ENCODE data around the gene ZFYVE9. TPM values are rescaled to one million over a fixed set of nuclear protein-coding genes. Genes with fewer than 3 reads are reported as not detected.

The ZFYVE9 gene
- total RNA-seq, 1 experiment from 2014 or later = 28.4 TPM

GRCh38 chr1:52122384-52122783 is 19.5 kb upstream of the ZFYVE9 start:
- H3K4me1 Mint-ChIP-seq = peaks cover 12 to 24% of the 10 kb centered on the region in 2 experiments
- no peak for TF ChIP-seq CTCF (conservative IDR thresholded peaks at IDR 0.05)
- no peak overlapping the region for H2BK15ac ChIP-seq (ENCODE audit: low read depth, low read length)
- H4K5ac ChIP-seq (ENCODE audit: insufficient read length, low read depth, low read length) = no peak overlapping the region
- H2BK5ac ChIP-seq (ENCODE audit: insufficient read length, low read length) = no peak overlapping the region
- H3K18ac ChIP-seq (ENCODE audit: insufficient read length, low read depth, low read length) = no peak overlapping the region
- no peak overlapping the region for H3K27ac ChIP-seq (ENCODE audit: insufficient read length, low read depth, low read length)
- H3K9me3 Mint-ChIP-seq = no peaks in the 10 kb centered on the region
- no peaks in the 10 kb centered on the region for H4K20me1 ChIP-seq (ENCODE audit: control insufficient read depth, insufficient read depth, insufficient read length)
- WGBS (ENCODE audit: extremely low coverage, insufficient read length, low lambda C conversion rate) = no CpG with 5 or more reads among the region's 2 CpGs
- no peak overlapping the region for H4K91ac ChIP-seq (ENCODE audit: insufficient read length, low read depth, low read length)
- H3K9me3 ChIP-seq (ENCODE audit: control insufficient read depth, low read depth, low read length) = no peaks in the 10 kb centered on the region
- no peak overlapping the region for H3T11ph ChIP-seq (ENCODE audit: low read length)
- H3K4me1 ChIP-seq (ENCODE audit: insufficient read depth, low read length) = no peaks in the 10 kb centered on the region; the same call in 1 of the 2 replicates
- H2AK5ac ChIP-seq (ENCODE audit: insufficient read length, low read length) = no peak overlapping the region
- no peaks in the 10 kb centered on the region for H3K79me2 ChIP-seq (ENCODE audit: insufficient read depth, low read length)
- no peak overlapping the region for H3K27ac Mint-ChIP-seq
- no peak overlapping the region for H3K23ac ChIP-seq (ENCODE audit: insufficient read length, low read depth, low read length)
- H3K27me3 ChIP-seq (ENCODE audit: insufficient read depth, low read length) = no peaks in the 10 kb centered on the region
- no peak overlapping the region for H3K4ac ChIP-seq (ENCODE audit: low read depth, low read length)
- no peak overlapping the region for H3K4me2 ChIP-seq (ENCODE audit: insufficient read depth, insufficient read length, low read length)
- DNase-seq = no peak
- H3K36me3 Mint-ChIP-seq (ENCODE audit: insufficient read depth in 1 of 3, low read depth in 3 of 3) = no peaks in the 10 kb centered on the region
- no peaks in the 10 kb centered on the region for H3K79me1 ChIP-seq (ENCODE audit: insufficient read depth, low read depth, low read length, poor library complexity, severe bottlenecking)
- H3K14ac ChIP-seq (ENCODE audit: insufficient read depth, low read length) = no peak overlapping the region
- H3K9ac ChIP-seq (ENCODE audit: extremely low read depth, insufficient read length, low read length) = no peak overlapping the region
- H2BK12ac ChIP-seq (ENCODE audit: insufficient read length, low read depth, low read length) = no peak overlapping the region
- H3K4me3 Mint-ChIP-seq = no peak overlapping the region
- H3K56ac ChIP-seq (ENCODE audit: insufficient read length, low read depth, low read length) = no peak overlapping the region
- no peak overlapping the region for H2BK20ac ChIP-seq (ENCODE audit: low read depth, low read length, poor library complexity, severe bottlenecking)
- H4K8ac ChIP-seq (replicated peaks; ENCODE audit: insufficient read length, low read depth, low read length) = no peak overlapping the region
- H2AFZ ChIP-seq (ENCODE audit: low read length) = no peak overlapping the region
- H3K23me2 ChIP-seq (ENCODE audit: insufficient read length, low read depth, low read length, poor library complexity, severe bottlenecking) = no peaks in the 10 kb centered on the region
- H3K27me3 Mint-ChIP-seq (ENCODE audit: low read depth) = peaks cover 3% of the 10 kb centered on the region
- H2BK120ac ChIP-seq (ENCODE audit: low read depth, low read length, poor library complexity, severe bottlenecking) = no peak overlapping the region
